ENCODE results near the gene UBE2K. TPM values are rescaled to one million over a fixed set of nuclear protein-coding genes. Genes with fewer than 3 reads are reported as not detected.
"Not testable (repeated sequence)": the region's sequence is repeated elsewhere in the genome, so short reads cannot be mapped to it uniquely, and the experiment has no call there.

UBE2K gene
- total and polyA plus RNA-seq, 2 experiments from 2014 or later: 26.7 to 127 TPM

DNA sequence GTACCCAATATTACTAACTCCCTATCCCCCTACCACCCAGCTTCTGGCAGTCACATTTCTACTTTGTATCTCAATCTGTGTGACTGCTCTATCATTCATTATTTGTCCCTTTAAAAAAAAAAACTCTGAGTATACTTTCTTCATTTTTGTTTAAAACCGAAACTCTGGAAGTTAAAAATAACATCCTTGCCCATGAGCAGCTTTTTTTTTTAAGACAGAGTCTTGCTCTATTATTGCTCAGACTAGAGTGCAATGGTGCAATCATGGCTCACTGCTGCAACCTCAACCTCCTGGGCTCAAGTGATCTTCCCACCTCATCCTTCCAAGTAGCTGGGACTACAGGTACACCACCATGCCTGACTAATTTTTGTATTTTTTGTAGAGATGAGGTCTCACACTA is 15.8 kb downstream of the UBE2K start:
- Histone ChIP-seq H3K4me2 (ENCODE audit: unreplicated experiment) (peak overlapping the region; percentile 41), H3K9me3 (ENCODE audit: low read depth) (no peaks in the 10 kb centered on the region), H3K79me2 (ENCODE audit: insufficient read depth) (peaks cover 99% of the 10 kb centered on the region), H3K4me3 (no peak overlapping the region), H3F3A (ENCODE audit: insufficient read depth) (peaks cover 9% of the 10 kb centered on the region; the same call in 1 of the 2 replicates), H3K4me1 (ENCODE audit: insufficient read depth) (peaks cover 17% of the 10 kb centered on the region), H3K27ac (peak overlapping the region; percentile 57), H3K36me3 (ENCODE audit: low read depth) (peaks cover 3% of the 10 kb centered on the region; the same call in 1 of the 2 replicates), H4K20me1 (ENCODE audit: insufficient read depth) (peaks cover 9% of the 10 kb centered on the region; the same call in 1 of the 2 replicates), H3K27me3 (replicated peaks; ENCODE audit: insufficient read depth) (no peaks in the 10 kb centered on the region), H2AFZ (no peak overlapping the region), H3K9me2 (ENCODE audit: insufficient read depth) (no peaks in the 10 kb centered on the region), H3K9ac (peak overlapping the region; percentile 51)
- DNase-seq: peak; percentile 71
- WGBS, 2 experiments (ENCODE audit: low coverage in 1 of 2, low lambda C conversion rate in 2 of 2, missing lambda C conversion rate in 2 of 2): 10 to 25% methylated on average over 1 of the region's 1 CpG
- in situ Hi-C loops (cut with MboI): no loop called here
- TF ChIP-seq EZH2 (IDR thresholded peaks at IDR 0.05; ENCODE audit: insufficient read depth, poor library complexity, severe bottlenecking) (no peak), EZH2phosphoT487 (IDR thresholded peaks at IDR 0.05; ENCODE audit: insufficient read depth, low read depth) (no peak)

DNA sequence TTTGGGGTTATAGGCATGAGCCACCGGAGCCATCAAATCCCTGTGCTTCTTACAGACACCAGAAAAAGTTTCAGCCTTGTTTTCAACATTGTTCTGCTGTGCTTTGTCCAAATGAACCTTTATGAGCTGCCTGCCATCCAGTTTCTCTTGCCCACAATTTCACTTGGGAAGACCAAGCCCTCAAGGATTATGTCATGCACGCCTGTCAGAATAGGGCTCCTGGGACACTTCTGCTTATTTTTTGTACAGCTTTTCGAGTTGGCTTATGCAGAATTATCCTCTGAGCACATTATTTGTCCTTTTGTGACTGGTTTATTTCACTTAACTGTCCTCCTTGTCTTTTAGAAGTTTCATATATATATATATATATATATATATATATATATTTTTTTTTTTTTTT is 16.2 kb downstream of the UBE2K start:
- Histone ChIP-seq H3K9me2 (ENCODE audit: insufficient read depth) (no peaks in the 10 kb centered on the region), H3K79me2 (ENCODE audit: insufficient read depth) (peaks cover 99% of the 10 kb centered on the region), H3K9ac (peak overlapping the region; percentile 51; the same call in 1 of the 2 replicates), H3K4me3 (no peak overlapping the region), H4K20me1 (ENCODE audit: insufficient read depth) (peaks cover 9% of the 10 kb centered on the region; the same call in 1 of the 2 replicates), H3K27me3 (replicated peaks; ENCODE audit: insufficient read depth) (no peaks in the 10 kb centered on the region), H3K4me2 (ENCODE audit: unreplicated experiment) (no peak overlapping the region), H3K9me3 (ENCODE audit: low read depth) (no peaks in the 10 kb centered on the region), H3K4me1 (ENCODE audit: insufficient read depth) (peaks cover 13% of the 10 kb centered on the region), H3F3A (ENCODE audit: insufficient read depth) (peaks cover 11% of the 10 kb centered on the region; the same call in 1 of the 2 replicates), H2AFZ (no peak overlapping the region), H3K27ac (peak overlapping the region; percentile 57), H3K36me3 (ENCODE audit: low read depth) (peaks cover 3% of the 10 kb centered on the region; the same call in 1 of the 2 replicates)
- in situ Hi-C loops (cut with MboI): no loop called here
- peak; percentile 36 for DNase-seq
- TF ChIP-seq EZH2 (IDR thresholded peaks at IDR 0.05; ENCODE audit: insufficient read depth, poor library complexity, severe bottlenecking) (no peak), EZH2phosphoT487 (IDR thresholded peaks at IDR 0.05; ENCODE audit: insufficient read depth, low read depth) (no peak)
- WGBS, 2 experiments (ENCODE audit: low coverage in 1 of 2, low lambda C conversion rate in 2 of 2, missing lambda C conversion rate in 2 of 2): 44 to 51% methylated on average over 3 of the region's 3 CpGs

DNA sequence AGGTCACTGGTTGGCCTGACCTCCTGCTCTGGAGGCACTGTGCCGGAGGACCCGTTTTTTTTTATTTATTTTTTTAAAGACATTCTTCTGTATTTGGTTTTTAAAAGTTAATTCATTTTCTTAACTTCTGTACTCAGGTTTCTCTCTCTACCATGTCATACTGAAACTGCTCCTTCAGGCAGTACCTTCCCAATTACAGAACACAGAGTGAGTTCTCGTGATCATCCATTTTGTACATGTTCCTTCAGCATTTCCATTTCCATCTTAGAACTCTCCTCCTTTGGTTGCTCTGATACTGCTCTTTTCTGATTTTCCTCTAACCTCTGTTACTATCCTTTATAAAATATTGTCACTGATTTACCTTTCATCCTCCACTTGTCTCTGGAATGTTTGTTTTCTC is 17.9 kb downstream of the UBE2K start:
- Histone ChIP-seq H3K9me2 (ENCODE audit: insufficient read depth) (no peaks in the 10 kb centered on the region), H3K4me1 (ENCODE audit: insufficient read depth) (peaks cover 26% of the 10 kb centered on the region), H3F3A (ENCODE audit: insufficient read depth) (peaks cover 9% of the 10 kb centered on the region), H3K27ac (no peak overlapping the region), H4K20me1 (ENCODE audit: insufficient read depth) (0 out of 2 replicates have a peak, but pooled peaks cover 6% of the 10 kb centered on the region), H3K79me2 (ENCODE audit: insufficient read depth) (peaks cover 99% of the 10 kb centered on the region), H3K4me3 (no peak overlapping the region), H3K4me2 (ENCODE audit: unreplicated experiment) (no peak overlapping the region), H3K9me3 (ENCODE audit: low read depth) (no peaks in the 10 kb centered on the region), H2AFZ (no peak overlapping the region), H3K9ac (no peak overlapping the region), H3K27me3 (replicated peaks; ENCODE audit: insufficient read depth) (no peaks in the 10 kb centered on the region), H3K36me3 (ENCODE audit: low read depth) (peaks cover 3% of the 10 kb centered on the region; the same call in 1 of the 2 replicates)
- TF ChIP-seq EZH2 (IDR thresholded peaks at IDR 0.05; ENCODE audit: insufficient read depth, poor library complexity, severe bottlenecking) (no peak), EZH2phosphoT487 (IDR thresholded peaks at IDR 0.05; ENCODE audit: insufficient read depth, low read depth) (no peak)
- in situ Hi-C loops (cut with MboI): no loop called here
- 76 to 77% methylated on average over 3 of the region's 3 CpGs for WGBS, 2 experiments (ENCODE audit: low coverage in 1 of 2, low lambda C conversion rate in 2 of 2, missing lambda C conversion rate in 2 of 2)
- no peak for DNase-seq

DNA sequence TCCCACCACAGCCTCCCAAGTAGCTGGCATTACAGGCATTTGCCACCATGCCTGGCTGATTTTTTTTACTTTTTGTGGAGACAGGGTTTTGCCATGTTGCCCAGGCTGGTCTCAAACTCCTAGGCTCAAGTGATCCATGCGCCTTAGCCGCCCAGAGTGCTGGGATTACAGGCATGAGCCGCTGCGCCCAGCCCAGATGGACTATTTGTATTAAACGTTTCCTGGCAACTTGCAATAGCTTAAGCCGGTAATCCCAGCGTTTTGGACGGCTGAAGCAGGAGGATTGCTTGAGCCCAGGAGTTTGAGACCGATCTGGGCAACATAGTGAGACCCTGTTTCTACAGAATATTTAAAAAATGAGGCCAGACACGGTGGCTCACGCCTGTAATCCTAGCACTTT is 18.4 kb downstream of the UBE2K start:
- no peak for TF ChIP-seq EZH2 (IDR thresholded peaks at IDR 0.05; ENCODE audit: insufficient read depth, poor library complexity, severe bottlenecking)
- TF ChIP-seq EZH2phosphoT487 (IDR thresholded peaks at IDR 0.05; ENCODE audit: insufficient read depth, low read depth): no peak
- Histone ChIP-seq H3F3A (ENCODE audit: insufficient read depth) (peaks cover 9% of the 10 kb centered on the region), H3K27ac (no peak overlapping the region), H4K20me1 (ENCODE audit: insufficient read depth) (0 out of 2 replicates have a peak, but pooled peaks cover 6% of the 10 kb centered on the region), H3K4me1 (ENCODE audit: insufficient read depth) (peaks cover 30% of the 10 kb centered on the region), H3K4me2 (ENCODE audit: unreplicated experiment) (no peak overlapping the region), H3K27me3 (replicated peaks; ENCODE audit: insufficient read depth) (no peaks in the 10 kb centered on the region), H2AFZ (no peak overlapping the region), H3K36me3 (ENCODE audit: low read depth) (peaks cover 3% of the 10 kb centered on the region; the same call in 1 of the 2 replicates), H3K9me2 (ENCODE audit: insufficient read depth) (no peaks in the 10 kb centered on the region), H3K79me2 (ENCODE audit: insufficient read depth) (peaks cover 99% of the 10 kb centered on the region), H3K9ac (no peak overlapping the region), H3K4me3 (no peak overlapping the region), H3K9me3 (ENCODE audit: low read depth) (no peaks in the 10 kb centered on the region)
- in situ Hi-C loops (cut with MboI): no loop called here
- DNase-seq: no peak
- WGBS, 2 experiments (ENCODE audit: low coverage in 1 of 2, low lambda C conversion rate in 2 of 2, missing lambda C conversion rate in 2 of 2): 89 to 91% methylated on average over 11 of the region's 11 CpGs

DNA sequence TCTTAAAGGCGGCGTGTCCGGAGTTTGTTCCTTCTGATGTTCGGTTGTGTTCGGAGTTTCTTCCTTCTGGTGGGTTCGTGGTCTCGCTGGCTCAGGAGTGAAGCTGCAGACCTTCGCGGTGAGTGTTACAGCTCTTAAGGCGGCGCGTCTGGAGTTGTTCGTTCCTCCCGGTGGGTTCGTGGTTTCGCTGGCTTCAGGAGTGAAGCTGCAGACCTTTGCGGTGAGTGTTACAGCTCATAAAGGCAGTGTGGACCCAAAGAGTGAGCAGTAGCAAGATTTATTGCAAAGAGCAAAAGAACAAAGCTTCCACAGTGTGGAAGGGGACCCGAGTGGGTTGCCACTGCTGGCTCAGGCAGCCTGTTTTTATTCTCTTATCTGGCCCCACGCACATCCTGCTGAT is 19.8 kb downstream of the UBE2K start:
- H3K9ac ChIP-seq; DNase-seq; H3K27ac ChIP-seq; H3F3A ChIP-seq (ENCODE audit: insufficient read depth); H3K36me3 ChIP-seq (ENCODE audit: low read depth); H4K20me1 ChIP-seq (ENCODE audit: insufficient read depth); in situ Hi-C loops (cut with MboI); H3K9me2 ChIP-seq (ENCODE audit: insufficient read depth); H3K9me3 ChIP-seq (ENCODE audit: low read depth); H3K4me2 ChIP-seq (ENCODE audit: unreplicated experiment); H3K4me3 ChIP-seq; H2AFZ ChIP-seq; H3K27me3 ChIP-seq (replicated peaks; ENCODE audit: insufficient read depth): not testable (repeated sequence)
- WGBS, 2 experiments (ENCODE audit: low coverage in 1 of 2, low lambda C conversion rate in 2 of 2, missing lambda C conversion rate in 2 of 2): 93 to 97% methylated on average over 9 to 16 of the region's 19 CpGs
- Histone ChIP-seq H3K4me1 (ENCODE audit: insufficient read depth) (peaks cover 30% of the 10 kb centered on the region), H3K79me2 (ENCODE audit: insufficient read depth) (peaks cover 99% of the 10 kb centered on the region)
